ENCODE data around the gene TCF7L1.

TCF7L1 gene

DNA sequence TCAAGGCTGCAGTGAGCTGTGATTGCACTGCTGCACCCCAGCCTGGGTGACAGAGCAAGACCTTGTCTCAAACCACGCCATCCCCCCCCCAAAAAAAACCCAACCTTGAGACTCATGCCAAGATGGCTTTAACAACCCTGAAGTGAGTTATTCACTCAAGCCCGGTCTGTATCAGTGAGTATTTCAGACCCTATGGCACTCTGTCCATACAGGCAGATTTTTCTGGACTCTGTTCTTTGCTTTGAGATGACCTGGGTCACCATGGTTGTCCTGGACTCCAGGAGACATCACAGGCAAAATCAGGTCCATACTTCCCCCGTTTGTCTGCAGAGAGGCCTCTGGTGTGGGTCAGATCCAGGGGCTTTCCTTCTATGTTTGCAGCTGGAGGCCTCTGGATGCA is 102.9 kb downstream of the TCF7L1 start:
- TF ChIP-seq, protein P1, sequence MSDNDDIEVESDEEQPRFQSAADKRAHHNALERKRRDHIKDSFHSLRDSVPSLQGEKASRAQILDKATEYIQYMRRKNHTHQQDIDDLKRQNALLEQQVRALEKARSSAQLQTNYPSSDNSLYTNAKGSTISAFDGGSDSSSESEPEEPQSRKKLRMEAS (IDR thresholded peaks at IDR 0.05; ENCODE audit: low read depth, low read length), result no peak
- no peak for TF ChIP-seq MYC (IDR thresholded peaks at IDR 0.05; ENCODE audit: low read depth, low read length)
- no peak for TF ChIP-seq POLR2A (IDR thresholded peaks at IDR 0.05; ENCODE audit: extremely low read depth, insufficient read length)
- TF ChIP-seq, protein P2, sequence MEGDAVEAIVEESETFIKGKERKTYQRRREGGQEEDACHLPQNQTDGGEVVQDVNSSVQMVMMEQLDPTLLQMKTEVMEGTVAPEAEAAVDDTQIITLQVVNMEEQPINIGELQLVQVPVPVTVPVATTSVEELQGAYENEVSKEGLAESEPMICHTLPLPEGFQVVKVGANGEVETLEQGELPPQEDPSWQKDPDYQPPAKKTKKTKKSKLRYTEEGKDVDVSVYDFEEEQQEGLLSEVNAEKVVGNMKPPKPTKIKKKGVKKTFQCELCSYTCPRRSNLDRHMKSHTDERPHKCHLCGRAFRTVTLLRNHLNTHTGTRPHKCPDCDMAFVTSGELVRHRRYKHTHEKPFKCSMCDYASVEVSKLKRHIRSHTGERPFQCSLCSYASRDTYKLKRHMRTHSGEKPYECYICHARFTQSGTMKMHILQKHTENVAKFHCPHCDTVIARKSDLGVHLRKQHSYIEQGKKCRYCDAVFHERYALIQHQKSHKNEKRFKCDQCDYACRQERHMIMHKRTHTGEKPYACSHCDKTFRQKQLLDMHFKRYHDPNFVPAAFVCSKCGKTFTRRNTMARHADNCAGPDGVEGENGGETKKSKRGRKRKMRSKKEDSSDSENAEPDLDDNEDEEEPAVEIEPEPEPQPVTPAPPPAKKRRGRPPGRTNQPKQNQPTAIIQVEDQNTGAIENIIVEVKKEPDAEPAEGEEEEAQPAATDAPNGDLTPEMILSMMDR (IDR thresholded peaks at IDR 0.05; ENCODE audit: low read depth, low read length), result no peak
- no peak overlapping the region for H3K4me3 ChIP-seq (ENCODE audit: low read depth, low read length)
- no peak for DNase-seq (ENCODE audit: low read depth)

DNA sequence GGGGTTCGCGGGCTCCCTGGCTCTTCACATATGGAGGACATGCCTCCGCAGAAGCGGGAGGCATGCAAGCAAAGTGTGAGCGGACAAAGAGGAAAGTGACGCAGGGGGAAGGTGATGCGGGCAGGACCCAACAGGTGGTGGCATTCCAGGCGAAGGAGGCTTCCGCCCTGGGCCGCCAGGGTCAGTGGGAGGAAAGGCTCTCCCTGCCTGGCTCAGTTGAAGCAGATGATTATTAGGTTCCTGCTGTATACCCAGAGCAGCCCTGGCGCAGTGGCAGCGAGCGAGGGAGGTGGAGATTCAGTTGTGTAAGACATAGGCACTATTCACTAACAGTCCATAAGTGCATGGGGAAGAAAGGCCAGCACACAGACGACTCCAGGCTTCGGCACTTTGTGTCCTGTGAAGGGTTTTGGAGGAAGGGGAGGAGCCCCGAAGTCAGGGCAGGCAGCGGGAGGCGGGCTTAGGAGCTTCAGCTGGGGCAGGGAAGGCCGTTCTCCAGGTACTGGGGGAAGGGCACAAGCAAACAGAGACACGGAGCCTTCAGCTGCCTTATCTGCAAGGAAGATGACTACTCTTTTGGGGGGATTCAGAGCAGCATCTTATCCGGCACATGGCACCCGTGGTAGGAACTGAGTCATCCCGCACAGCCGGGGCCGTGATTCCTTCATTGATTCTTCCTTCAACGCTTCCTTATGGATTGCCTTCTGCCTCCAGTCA is 104.8 kb downstream of the TCF7L1 start:
- TF ChIP-seq POLR2A (IDR thresholded peaks at IDR 0.05; ENCODE audit: extremely low read depth, insufficient read length) (no peak), MYC (IDR thresholded peaks at IDR 0.05; ENCODE audit: low read depth, low read length) (no peak)
- TF ChIP-seq, protein P2 (IDR thresholded peaks at IDR 0.05; ENCODE audit: low read depth, low read length), result no peak
- TF ChIP-seq, protein P1 (IDR thresholded peaks at IDR 0.05; ENCODE audit: low read depth, low read length), result no peak
- DNase-seq (ENCODE audit: low read depth), result no peak
- no peak overlapping the region for H3K4me3 ChIP-seq (ENCODE audit: low read depth, low read length)

DNA sequence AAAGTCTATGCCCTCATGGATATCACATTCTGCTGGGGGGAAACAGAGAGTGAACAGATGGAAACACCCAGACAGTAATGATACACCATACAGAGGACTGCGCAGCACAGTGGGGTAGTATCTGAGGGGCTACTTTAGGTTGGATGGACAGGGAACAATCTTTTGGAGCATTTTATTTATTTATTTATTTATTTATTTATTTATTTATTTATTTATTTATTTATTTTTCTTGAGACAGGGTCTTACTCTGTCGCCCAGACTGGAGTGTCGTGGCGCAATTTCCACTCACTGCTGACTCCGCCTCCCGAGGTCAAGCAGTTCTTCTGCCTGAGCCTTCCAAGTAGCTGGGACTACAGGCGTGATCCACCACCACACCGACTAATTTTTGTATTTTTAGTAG is 105.4 kb downstream of the TCF7L1 start:
- no peak overlapping the region for H3K4me3 ChIP-seq (ENCODE audit: low read depth, low read length)
- no peak for DNase-seq (ENCODE audit: low read depth)
- TF ChIP-seq POLR2A (IDR thresholded peaks at IDR 0.05; ENCODE audit: extremely low read depth, insufficient read length), result no peak
- TF ChIP-seq, protein P2 (IDR thresholded peaks at IDR 0.05; ENCODE audit: low read depth, low read length), result no peak

DNA sequence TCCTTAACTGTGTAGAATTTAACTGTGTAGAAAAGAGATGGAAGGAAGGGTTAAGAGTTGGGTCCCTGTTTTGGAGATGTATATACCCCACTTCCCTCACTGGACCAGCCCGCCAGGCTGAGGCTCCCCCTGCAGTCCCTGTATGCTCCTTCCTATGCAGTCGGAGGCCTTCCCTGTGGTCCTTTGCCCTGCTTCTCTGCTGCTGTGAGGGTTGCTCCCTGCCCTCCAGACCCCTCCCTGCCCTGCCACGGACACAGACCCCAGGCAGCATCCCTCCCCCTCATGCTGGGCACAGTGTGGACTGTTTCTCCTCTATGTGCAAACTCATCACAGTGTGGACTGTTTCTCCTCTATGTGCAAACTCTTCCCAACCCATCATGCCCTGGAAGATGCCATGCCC is 105.9 kb downstream of the TCF7L1 start:
- TF ChIP-seq, protein P1 (IDR thresholded peaks at IDR 0.05; ENCODE audit: low read depth, low read length), result no peak
- TF ChIP-seq, protein P2 (IDR thresholded peaks at IDR 0.05; ENCODE audit: low read depth, low read length), result no peak
- TF ChIP-seq MYC (IDR thresholded peaks at IDR 0.05; ENCODE audit: low read depth, low read length) (no peak), POLR2A (IDR thresholded peaks at IDR 0.05; ENCODE audit: extremely low read depth, insufficient read length) (no peak)
- DNase-seq (ENCODE audit: low read depth), result no peak
- H3K4me3 ChIP-seq (ENCODE audit: low read depth, low read length), result no peak overlapping the region

DNA sequence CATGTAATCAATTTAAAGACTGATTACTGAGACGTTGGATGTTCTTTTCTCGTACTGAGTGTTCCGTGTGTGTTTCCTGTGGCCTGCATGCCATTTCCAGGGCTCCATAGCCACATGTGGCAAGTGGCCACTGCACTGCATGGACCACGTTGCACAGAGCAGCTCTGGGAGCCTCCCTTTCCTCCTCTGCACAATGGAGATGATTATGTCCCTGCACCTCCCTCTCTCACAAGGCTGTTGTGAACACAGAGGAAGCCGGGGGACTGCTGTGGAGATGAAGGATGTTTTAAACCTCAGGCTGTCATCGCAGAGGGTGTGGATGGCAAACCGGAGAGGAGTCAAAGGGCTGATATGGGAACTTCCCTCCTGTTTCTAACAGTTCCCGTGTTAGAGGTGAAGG is 106.9 kb downstream of the TCF7L1 start:
- no peak overlapping the region for H3K4me3 ChIP-seq (ENCODE audit: low read depth, low read length)
- no peak for TF ChIP-seq POLR2A (IDR thresholded peaks at IDR 0.05; ENCODE audit: extremely low read depth, insufficient read length)
- TF ChIP-seq MYC (IDR thresholded peaks at IDR 0.05; ENCODE audit: low read depth, low read length), result no peak
- TF ChIP-seq, protein P2 (IDR thresholded peaks at IDR 0.05; ENCODE audit: low read depth, low read length), result no peak
- TF ChIP-seq, protein P1 (IDR thresholded peaks at IDR 0.05; ENCODE audit: low read depth, low read length), result no peak
- no peak for DNase-seq (ENCODE audit: low read depth)

All from NB4 (cell line).